DOHH2 (cell line): ENCODE data around the gene ZFP92.

Source experiments
- EZH2phosphoT487 ChIP-seq: fragments of 200-600 bp; sonication (generic); IDR thresholded peaks from 2 replicates; pipeline ENCODE4 v1.6.1; 2017; ENCODE audit warnings: borderline replicate concordance, mild to moderate bottlenecking, antibody characterized with exemption, low read length, moderate library complexity, mixed read lengths
- TF ChIP-seq, protein P1 (sequence below): fragments of 200-600 bp; sonication (generic); IDR thresholded peaks from one replicate; pipeline ENCODE4 v1.5.1; 2014; ENCODE audit warnings: antibody characterized with exemption, mild to moderate bottlenecking, low read depth, low read length; ENCODE audit not compliant: poor library complexity, severe bottlenecking

GRCh38 chrX:153457827-153458466 is 46.7 kb downstream of the ZFP92 start:
- TF ChIP-seq, protein P1, sequence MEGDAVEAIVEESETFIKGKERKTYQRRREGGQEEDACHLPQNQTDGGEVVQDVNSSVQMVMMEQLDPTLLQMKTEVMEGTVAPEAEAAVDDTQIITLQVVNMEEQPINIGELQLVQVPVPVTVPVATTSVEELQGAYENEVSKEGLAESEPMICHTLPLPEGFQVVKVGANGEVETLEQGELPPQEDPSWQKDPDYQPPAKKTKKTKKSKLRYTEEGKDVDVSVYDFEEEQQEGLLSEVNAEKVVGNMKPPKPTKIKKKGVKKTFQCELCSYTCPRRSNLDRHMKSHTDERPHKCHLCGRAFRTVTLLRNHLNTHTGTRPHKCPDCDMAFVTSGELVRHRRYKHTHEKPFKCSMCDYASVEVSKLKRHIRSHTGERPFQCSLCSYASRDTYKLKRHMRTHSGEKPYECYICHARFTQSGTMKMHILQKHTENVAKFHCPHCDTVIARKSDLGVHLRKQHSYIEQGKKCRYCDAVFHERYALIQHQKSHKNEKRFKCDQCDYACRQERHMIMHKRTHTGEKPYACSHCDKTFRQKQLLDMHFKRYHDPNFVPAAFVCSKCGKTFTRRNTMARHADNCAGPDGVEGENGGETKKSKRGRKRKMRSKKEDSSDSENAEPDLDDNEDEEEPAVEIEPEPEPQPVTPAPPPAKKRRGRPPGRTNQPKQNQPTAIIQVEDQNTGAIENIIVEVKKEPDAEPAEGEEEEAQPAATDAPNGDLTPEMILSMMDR, result no peak
- no peak for TF ChIP-seq EZH2phosphoT487
